Activated CD4-positive, alpha-beta T cell treated with anti-CD3 and anti-CD28 coated beads, Interleukin-2, amount 10 ng/mL, durations not matched to agents 24 days and 14 days (primary cell): Measurements from ENCODE around the gene LRRC1. TPM values are rescaled to one million over a fixed set of nuclear protein-coding genes. Genes with fewer than 3 reads are reported as not detected.

Source experiments
- DNase-seq: peaks from one replicate; pipeline ENCODE4 v3.0.0; 2022
- H3K27ac Mint-ChIP-seq: one replicate; pipeline ENCODE4 v1.8.0; 2022; ENCODE audit warnings: mild to moderate bottlenecking, mixed read lengths
- H3K27me3 Mint-ChIP-seq: one replicate; pipeline ENCODE4 v1.8.0; 2022; ENCODE audit warnings: mixed read lengths
- H3K36me3 Mint-ChIP-seq: one replicate; pipeline ENCODE4 v1.8.0; 2022; ENCODE audit warnings: low read depth, mild to moderate bottlenecking, mixed read lengths
- H3K4me1 Mint-ChIP-seq: one replicate; pipeline ENCODE4 v1.8.0; 2021; ENCODE audit warnings: mixed read lengths
- H3K4me3 Mint-ChIP-seq: one replicate; pipeline ENCODE4 v1.8.0; 2022; ENCODE audit warnings: mild to moderate bottlenecking, moderate library complexity, mixed read lengths
- H3K9me3 Mint-ChIP-seq: one replicate; pipeline ENCODE4 v1.8.0; 2021; ENCODE audit warnings: mixed read lengths
- intact Hi-C: fragments of 100-400 bp; cut with micrococcal nuclease; formaldehyde crosslinking; loops from one replicate; pipeline ENCODE4 v1.15.1; 2023
- total RNA-seq: library from RNA; stranded (reverse); gene quantifications from 2 replicates; pipeline ENCODE4 v1.2.3, GENCODE V29; 2022

The LRRC1 gene
- 2.3 and 2.7 TPM in 2 replicates for total RNA-seq

- Mint-ChIP-seq H3K27me3 (peaks cover 55% of the 10 kb centered on the region), H3K9me3 (peaks cover 9% of the 10 kb centered on the region), H3K4me3 (peak within 1 kb of the TSS; percentile 98), H3K27ac (peak within 1 kb of the TSS; percentile 92), H3K4me1 (peaks cover 28% of the 10 kb centered on the region), H3K36me3 (no peaks in the 10 kb centered on the region)
- intact Hi-C loops, result loop anchor here (1.0 to 10.0 kb wide), 5 partner anchors 60 to 730 kb away; partner anchors contain the start of genes FBXO9 and GCLC
- DNase-seq, result peak; percentile 97
Observed at GRCh38 chr6:53794720-53795339, at the start of gene LRRC1. TSS of gene LRRC1 (plus strand) at chr6:53795005. CDS start at chr6:53795257, 252 bp downstream.

GRCh38 chr6:53746442-53747103 lies 48.2 kb upstream of the LRRC1 start:
- Mint-ChIP-seq H3K36me3 (no peaks in the 10 kb centered on the region), H3K4me3 (no peak overlapping the region), H3K4me1 (peaks cover 3% of the 10 kb centered on the region), H3K27ac (no peak overlapping the region), H3K27me3 (peaks cover 6% of the 10 kb centered on the region), H3K9me3 (no peaks in the 10 kb centered on the region)
- intact Hi-C loops, result no loop called here
- DNase-seq, result no peak

GRCh38 chr6:53750052-53750650 lies 44.7 kb upstream of the LRRC1 start:
- H3K9me3 Mint-ChIP-seq, result no peaks in the 10 kb centered on the region
- intact Hi-C loops, result no loop called here
- no peak for DNase-seq
- H3K4me1 Mint-ChIP-seq, result no peaks in the 10 kb centered on the region
- no peak overlapping the region for H3K4me3 Mint-ChIP-seq
- no peaks in the 10 kb centered on the region for H3K36me3 Mint-ChIP-seq
- no peak overlapping the region for H3K27ac Mint-ChIP-seq
- peaks cover 16% of the 10 kb centered on the region for H3K27me3 Mint-ChIP-seq

- intact Hi-C loops, result no loop called here
- Mint-ChIP-seq H3K4me1 (no peaks in the 10 kb centered on the region), H3K9me3 (no peaks in the 10 kb centered on the region), H3K27ac (no peak overlapping the region), H3K4me3 (no peak overlapping the region), H3K36me3 (no peaks in the 10 kb centered on the region), H3K27me3 (peaks cover 16% of the 10 kb centered on the region)
- no peak for DNase-seq
Observed at GRCh38 chr6:53751417-53751816, 43.4 kb upstream of the LRRC1 start.

- Mint-ChIP-seq H3K27me3 (peaks cover 15% of the 10 kb centered on the region), H3K4me1 (no peaks in the 10 kb centered on the region), H3K9me3 (no peaks in the 10 kb centered on the region), H3K36me3 (no peaks in the 10 kb centered on the region), H3K4me3 (no peak overlapping the region), H3K27ac (no peak overlapping the region)
- no peak for DNase-seq
- intact Hi-C loops, result no loop called here
Observed at GRCh38 chr6:53752440-53752839, 42.4 kb upstream of the LRRC1 start.

GRCh38 chr6:53752856-53753255 lies 41.9 kb upstream of the LRRC1 start:
- Mint-ChIP-seq H3K27ac (no peak overlapping the region), H3K4me1 (no peaks in the 10 kb centered on the region), H3K36me3 (no peaks in the 10 kb centered on the region), H3K9me3 (no peaks in the 10 kb centered on the region), H3K27me3 (peaks cover 15% of the 10 kb centered on the region), H3K4me3 (no peak overlapping the region)
- intact Hi-C loops, result no loop called here
- no peak for DNase-seq

GRCh38 chr6:53754330-53754729 lies 40.5 kb upstream of the LRRC1 start:
- Mint-ChIP-seq H3K27ac (no peak overlapping the region), H3K4me3 (no peak overlapping the region), H3K4me1 (no peaks in the 10 kb centered on the region), H3K27me3 (peaks cover 25% of the 10 kb centered on the region), H3K9me3 (no peaks in the 10 kb centered on the region), H3K36me3 (no peaks in the 10 kb centered on the region)
- intact Hi-C loops, result no loop called here
- DNase-seq, result no peak

GRCh38 chr6:53756396-53756795 lies 38.4 kb upstream of the LRRC1 start:
- Mint-ChIP-seq H3K27ac (no peak overlapping the region), H3K36me3 (no peaks in the 10 kb centered on the region), H3K27me3 (peaks cover 25% of the 10 kb centered on the region), H3K9me3 (no peaks in the 10 kb centered on the region), H3K4me3 (no peak overlapping the region), H3K4me1 (no peaks in the 10 kb centered on the region)
- intact Hi-C loops, result no loop called here
- no peak for DNase-seq

- H3K27ac Mint-ChIP-seq, result no peak overlapping the region
- peaks cover 22% of the 10 kb centered on the region for H3K27me3 Mint-ChIP-seq
- no peak overlapping the region for H3K4me3 Mint-ChIP-seq
- H3K4me1 Mint-ChIP-seq, result no peaks in the 10 kb centered on the region
- intact Hi-C loops, result no loop called here
- no peaks in the 10 kb centered on the region for H3K36me3 Mint-ChIP-seq
- H3K9me3 Mint-ChIP-seq, result no peaks in the 10 kb centered on the region
- no peak for DNase-seq
Observed at GRCh38 chr6:53758496-53758895, 36.3 kb upstream of the LRRC1 start.

GRCh38 chr6:53761036-53761435 lies 33.8 kb upstream of the LRRC1 start:
- no peaks in the 10 kb centered on the region for H3K4me1 Mint-ChIP-seq
- H3K4me3 Mint-ChIP-seq, result no peak overlapping the region
- no peak overlapping the region for H3K27ac Mint-ChIP-seq
- no peaks in the 10 kb centered on the region for H3K9me3 Mint-ChIP-seq
- intact Hi-C loops, result no loop called here
- no peaks in the 10 kb centered on the region for H3K36me3 Mint-ChIP-seq
- H3K27me3 Mint-ChIP-seq, result peaks cover 30% of the 10 kb centered on the region
- DNase-seq, result no peak

GRCh38 chr6:53765270-53765669 lies 29.5 kb upstream of the LRRC1 start:
- no peaks in the 10 kb centered on the region for H3K9me3 Mint-ChIP-seq
- no peaks in the 10 kb centered on the region for H3K36me3 Mint-ChIP-seq
- H3K27me3 Mint-ChIP-seq, result peaks cover 19% of the 10 kb centered on the region
- intact Hi-C loops, result no loop called here
- no peak for DNase-seq
- H3K27ac Mint-ChIP-seq, result no peak overlapping the region
- H3K4me1 Mint-ChIP-seq, result no peaks in the 10 kb centered on the region
- H3K4me3 Mint-ChIP-seq, result no peak overlapping the region

GRCh38 chr6:53766930-53767329 lies 27.9 kb upstream of the LRRC1 start:
- Mint-ChIP-seq H3K27me3 (peaks cover 19% of the 10 kb centered on the region), H3K27ac (no peak overlapping the region), H3K4me1 (no peaks in the 10 kb centered on the region), H3K4me3 (no peak overlapping the region), H3K36me3 (no peaks in the 10 kb centered on the region), H3K9me3 (no peaks in the 10 kb centered on the region)
- intact Hi-C loops, result no loop called here
- DNase-seq, result no peak

GRCh38 chr6:53767941-53768340 lies 26.9 kb upstream of the LRRC1 start:
- DNase-seq, result no peak
- H3K4me1 Mint-ChIP-seq, result no peaks in the 10 kb centered on the region
- intact Hi-C loops, result no loop called here
- H3K9me3 Mint-ChIP-seq, result no peaks in the 10 kb centered on the region
- H3K4me3 Mint-ChIP-seq, result no peak overlapping the region
- no peaks in the 10 kb centered on the region for H3K36me3 Mint-ChIP-seq
- H3K27me3 Mint-ChIP-seq, result peaks cover 21% of the 10 kb centered on the region
- H3K27ac Mint-ChIP-seq, result no peak overlapping the region

GRCh38 chr6:53768636-53769035 lies 26.2 kb upstream of the LRRC1 start:
- DNase-seq, result no peak
- H3K4me3 Mint-ChIP-seq, result no peak overlapping the region
- no peaks in the 10 kb centered on the region for H3K9me3 Mint-ChIP-seq
- intact Hi-C loops, result no loop called here
- H3K36me3 Mint-ChIP-seq, result no peaks in the 10 kb centered on the region
- H3K27me3 Mint-ChIP-seq, result peaks cover 15% of the 10 kb centered on the region
- no peak overlapping the region for H3K27ac Mint-ChIP-seq
- H3K4me1 Mint-ChIP-seq, result no peaks in the 10 kb centered on the region
